WERI-Rb-1 (cell line): ENCODE measurements around the gene ESRRA.

Experiments used
- DNase-seq: peaks from one replicate; pipeline ENCODE4 v3.0.0-alpha.2; 2020
- H3K27ac ChIP-seq: fragments of 250-450 bp; sonication (Bioruptor Pico); 2 replicates; pipeline ENCODE4 v1.5.1; 2020; ENCODE audit warnings: mild to moderate bottlenecking, moderate library complexity
- H3K27me3 ChIP-seq: fragments of 250-450 bp; sonication (Bioruptor Pico); 2 replicates; pipeline ENCODE4 v1.5.1; 2021; ENCODE audit warnings: mild to moderate bottlenecking, low read depth, moderate library complexity; ENCODE audit not compliant: insufficient read depth, severe bottlenecking
- H3K36me3 ChIP-seq: fragments of 250-450 bp; sonication (Bioruptor Pico); 2 replicates; pipeline ENCODE4 v1.5.1; 2020; ENCODE audit warnings: mild to moderate bottlenecking, moderate library complexity
- H3K4me3 ChIP-seq: 2 replicates; pipeline ENCODE4 v1.5.1; 2011; ENCODE audit warnings: low read depth, mild to moderate bottlenecking, control low read depth, low read length
- H3K9me3 ChIP-seq: fragments of 250-450 bp; sonication (Bioruptor Pico); 2 replicates; pipeline ENCODE4 v1.5.1; 2021; ENCODE audit warnings: mild to moderate bottlenecking, moderate library complexity; ENCODE audit not compliant: severe bottlenecking
- TF ChIP-seq, protein P1 (sequence below): IDR thresholded peaks from 2 replicates; pipeline ENCODE4 v1.5.1; 2011; ENCODE audit warnings: low read depth, mild to moderate bottlenecking, control low read depth, inconsistent platforms, low read length

The ESRRA gene

DNA sequence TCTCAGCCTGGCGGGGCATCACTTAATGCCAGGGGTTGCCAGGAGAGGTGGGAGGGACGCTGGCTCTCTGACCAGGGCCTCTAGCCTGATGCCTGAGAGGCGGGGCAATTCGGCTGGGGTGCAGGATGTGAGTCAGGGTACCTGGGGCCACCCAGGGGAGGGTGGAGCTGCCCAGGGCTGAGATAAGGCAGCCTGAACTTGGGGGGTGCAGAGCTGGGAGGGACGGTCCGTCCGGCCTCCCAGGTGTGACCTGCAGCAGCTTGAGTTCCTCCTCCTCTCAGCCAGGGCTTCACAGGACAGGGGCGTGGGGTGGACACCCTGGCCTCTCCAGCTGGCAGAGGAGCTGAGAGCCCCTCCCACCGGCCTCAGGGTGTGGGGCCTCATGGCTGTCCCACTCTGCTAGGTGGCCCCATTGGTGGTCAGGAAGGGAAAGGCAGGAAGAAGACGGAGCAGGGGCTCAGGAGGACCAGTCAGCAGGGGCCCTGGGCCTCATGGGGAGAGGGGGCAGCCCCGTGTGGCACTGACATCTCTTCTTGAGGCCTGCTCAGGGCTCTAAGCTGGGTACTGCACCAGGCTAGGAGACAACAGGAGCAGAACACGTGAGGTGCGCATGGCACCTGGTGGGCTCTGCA is 52.7 kb downstream of the ESRRA start:
- DNase-seq: no peak
- Histone ChIP-seq H3K9me3 (no peaks in the 10 kb centered on the region), H3K27me3 (no peaks in the 10 kb centered on the region), H3K27ac (peak overlapping the region; percentile 62; the same call in 1 of the 2 replicates), H3K36me3 (peaks cover 13% of the 10 kb centered on the region), H3K4me3 (no peak overlapping the region)
- TF ChIP-seq, protein P1, sequence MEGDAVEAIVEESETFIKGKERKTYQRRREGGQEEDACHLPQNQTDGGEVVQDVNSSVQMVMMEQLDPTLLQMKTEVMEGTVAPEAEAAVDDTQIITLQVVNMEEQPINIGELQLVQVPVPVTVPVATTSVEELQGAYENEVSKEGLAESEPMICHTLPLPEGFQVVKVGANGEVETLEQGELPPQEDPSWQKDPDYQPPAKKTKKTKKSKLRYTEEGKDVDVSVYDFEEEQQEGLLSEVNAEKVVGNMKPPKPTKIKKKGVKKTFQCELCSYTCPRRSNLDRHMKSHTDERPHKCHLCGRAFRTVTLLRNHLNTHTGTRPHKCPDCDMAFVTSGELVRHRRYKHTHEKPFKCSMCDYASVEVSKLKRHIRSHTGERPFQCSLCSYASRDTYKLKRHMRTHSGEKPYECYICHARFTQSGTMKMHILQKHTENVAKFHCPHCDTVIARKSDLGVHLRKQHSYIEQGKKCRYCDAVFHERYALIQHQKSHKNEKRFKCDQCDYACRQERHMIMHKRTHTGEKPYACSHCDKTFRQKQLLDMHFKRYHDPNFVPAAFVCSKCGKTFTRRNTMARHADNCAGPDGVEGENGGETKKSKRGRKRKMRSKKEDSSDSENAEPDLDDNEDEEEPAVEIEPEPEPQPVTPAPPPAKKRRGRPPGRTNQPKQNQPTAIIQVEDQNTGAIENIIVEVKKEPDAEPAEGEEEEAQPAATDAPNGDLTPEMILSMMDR: no peak

DNA sequence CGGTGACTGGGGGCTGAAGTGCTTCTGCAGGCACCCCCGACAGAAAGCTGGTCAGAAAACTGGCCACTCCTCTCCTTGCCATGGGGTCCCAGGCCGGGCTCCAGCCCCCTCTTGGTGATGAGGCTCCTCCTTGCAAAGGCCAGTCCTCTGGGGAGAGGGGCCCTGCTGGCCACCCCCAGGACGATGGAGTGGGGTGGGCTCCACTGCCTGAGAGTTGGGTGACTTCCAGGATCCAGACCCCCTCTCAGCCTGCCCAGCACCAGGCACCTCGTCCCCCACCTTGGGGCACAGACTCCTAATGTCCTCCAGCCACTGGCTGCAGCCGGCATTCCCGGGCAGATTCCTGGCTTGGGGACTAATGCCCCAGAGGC is 53.2 kb downstream of the ESRRA start:
- peak overlapping the region; percentile 62 for H3K27ac ChIP-seq
- H3K36me3 ChIP-seq: peaks cover 15% of the 10 kb centered on the region
- H3K4me3 ChIP-seq: peak overlapping the region; percentile 53
- no peaks in the 10 kb centered on the region for H3K27me3 ChIP-seq
- DNase-seq: no peak
- no peaks in the 10 kb centered on the region for H3K9me3 ChIP-seq
- TF ChIP-seq, protein P1: no peak

DNA sequence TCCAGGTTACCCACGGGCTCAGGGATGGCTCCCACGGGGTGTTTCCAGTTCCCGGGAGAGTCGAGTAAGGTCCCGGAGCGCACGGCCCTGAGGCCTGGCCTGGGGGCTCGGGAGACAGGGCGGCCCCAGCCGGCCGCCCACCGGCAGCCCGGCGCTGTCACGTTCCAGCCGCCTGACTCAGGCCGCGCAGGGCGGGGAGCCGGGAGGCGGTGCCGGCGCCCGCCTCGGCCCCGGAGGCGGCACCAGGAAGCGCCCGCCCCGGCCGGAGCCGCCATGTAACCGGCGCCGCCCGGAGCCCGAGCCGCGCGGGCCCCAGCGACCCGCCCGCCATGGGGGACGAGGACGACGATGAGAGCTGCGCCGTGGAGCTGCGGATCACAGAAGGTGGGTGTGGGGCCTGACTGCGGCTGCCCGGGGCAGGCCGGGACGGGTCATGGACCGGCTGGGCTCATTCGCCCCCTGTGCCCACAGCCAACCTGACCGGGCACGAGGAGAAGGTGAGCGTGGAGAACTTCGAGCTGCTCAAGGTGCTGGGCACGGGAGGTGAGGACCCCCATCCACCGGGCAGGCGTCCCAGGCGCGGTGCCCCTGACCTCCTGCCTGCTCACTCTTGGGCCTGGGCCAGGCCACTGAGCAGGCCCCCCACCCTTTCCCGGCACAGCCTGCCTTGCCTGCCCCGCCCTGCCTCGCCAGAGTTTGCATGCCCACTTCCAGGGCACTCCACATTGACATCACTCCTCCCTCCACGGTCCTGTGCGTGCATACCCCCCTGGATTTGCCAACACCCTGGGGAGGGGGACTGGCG is 53.8 kb downstream of the ESRRA start, which contains the start of gene RPS6KA4:
RPS6KA4 (plus strand) TSS at position 256 of the 805 bp plus-strand sequence; CDS start at position 330, 74 bp downstream.
- no peak for DNase-seq
- peak within 1 kb of the TSS; percentile 62 for H3K27ac ChIP-seq
- TF ChIP-seq, protein P1: no peak
- peaks cover 18% of the 10 kb centered on the region for H3K36me3 ChIP-seq
- no peaks in the 10 kb centered on the region for H3K27me3 ChIP-seq
- H3K4me3 ChIP-seq: peak within 1 kb of the TSS; percentile 53
- no peaks in the 10 kb centered on the region for H3K9me3 ChIP-seq

DNA sequence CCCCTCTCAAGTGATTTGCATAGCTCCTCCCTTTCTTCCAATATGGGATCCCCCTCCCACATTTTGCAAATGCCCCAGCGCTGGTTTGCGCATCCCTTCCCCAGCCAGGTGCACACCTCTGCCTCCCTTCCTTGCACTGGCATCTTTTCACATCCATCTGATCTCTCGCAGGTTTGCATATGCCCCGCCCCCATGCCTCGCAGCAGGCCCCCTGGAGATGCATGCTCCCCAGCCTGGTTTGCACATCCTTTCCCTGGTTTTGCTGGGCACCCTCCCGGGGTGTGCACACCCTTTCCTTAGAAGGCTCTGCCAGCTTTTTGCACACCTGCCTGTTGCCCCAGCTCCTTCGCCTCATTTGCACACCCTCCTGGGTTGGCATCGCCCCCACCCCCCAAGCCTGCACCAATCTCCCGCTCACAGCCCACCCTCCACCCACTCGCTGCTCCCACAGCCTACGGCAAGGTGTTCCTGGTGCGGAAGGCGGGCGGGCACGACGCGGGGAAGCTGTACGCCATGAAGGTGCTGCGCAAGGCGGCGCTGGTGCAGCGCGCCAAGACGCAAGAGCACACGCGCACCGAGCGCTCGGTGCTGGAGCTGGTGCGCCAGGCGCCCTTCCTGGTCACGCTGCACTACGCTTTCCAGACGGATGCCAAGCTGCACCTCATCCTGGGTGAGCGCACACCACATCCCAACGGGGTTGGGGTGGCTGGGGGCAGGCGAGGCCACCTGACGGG is 54.6 kb downstream of the ESRRA start:
- TF ChIP-seq, protein P1: no peak
- H3K27ac ChIP-seq: no peak overlapping the region
- no peak for DNase-seq

DNA sequence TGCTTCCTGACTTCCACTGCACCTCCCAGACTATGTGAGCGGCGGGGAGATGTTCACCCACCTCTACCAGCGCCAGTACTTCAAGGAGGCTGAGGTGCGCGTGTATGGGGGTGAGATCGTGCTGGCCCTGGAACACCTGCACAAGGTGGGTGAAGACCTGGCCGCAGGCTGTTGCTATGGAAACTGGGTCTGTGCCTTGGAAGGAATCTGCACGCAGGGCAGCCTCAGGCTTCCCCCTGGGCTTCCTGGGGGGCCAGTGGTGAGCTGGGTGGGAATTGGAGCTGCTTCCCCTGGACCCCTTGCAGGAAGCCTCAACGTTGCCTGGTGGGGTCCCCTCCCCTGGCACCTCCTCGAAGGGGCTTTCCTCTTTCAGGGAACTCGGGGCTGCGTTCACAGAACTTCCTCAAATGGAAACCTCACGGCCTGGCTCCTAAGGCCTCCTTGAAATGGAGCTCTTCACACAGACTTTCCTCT is 55.2 kb downstream of the ESRRA start:
- Histone ChIP-seq H3K9me3 (no peaks in the 10 kb centered on the region), H3K27me3 (no peaks in the 10 kb centered on the region), H3K4me3 (no peak overlapping the region), H3K36me3 (peaks cover 21% of the 10 kb centered on the region), H3K27ac (no peak overlapping the region)
- TF ChIP-seq, protein P1: no peak
- no peak for DNase-seq

More for the DNA sequence above, 54.6 kb downstream of the ESRRA start:
- no peaks in the 10 kb centered on the region for H3K27me3 ChIP-seq
- no peaks in the 10 kb centered on the region for H3K9me3 ChIP-seq
- H3K36me3 ChIP-seq: peaks cover 18% of the 10 kb centered on the region
- peak overlapping the region; percentile 53 for H3K4me3 ChIP-seq
